HEK293 (cell line): Measurements from ENCODE around the gene TBC1D9B.

ENCODE experiments used
- BCL11A ChIP-seq: fragments of 450-650 bp; formaldehyde crosslinking; IDR thresholded peaks from 2 replicates; pipeline ENCODE4 v1.5.1; 2016; ENCODE audit warnings: low read depth, missing biosample characterization, missing genetic modification characterization
- BCL11B ChIP-seq: fragments of 450-650 bp; formaldehyde crosslinking; IDR thresholded peaks from 2 replicates; pipeline ENCODE4 v1.5.1; 2016; ENCODE audit warnings: low read depth, missing biosample characterization, missing genetic modification characterization
- GLI4 ChIP-seq: fragments of 450-650 bp; formaldehyde crosslinking; IDR thresholded peaks from 2 replicates; pipeline ENCODE4 v1.5.1; 2016; ENCODE audit warnings: missing biosample characterization, missing genetic modification characterization
- KLF7 ChIP-seq: fragments of 450-650 bp; formaldehyde crosslinking; IDR thresholded peaks from 2 replicates; pipeline ENCODE4 v1.5.1; 2016; ENCODE audit warnings: missing biosample characterization, missing genetic modification characterization, borderline replicate concordance
- MZF1 ChIP-seq: fragments of 450-650 bp; formaldehyde crosslinking; IDR thresholded peaks from 2 replicates; pipeline ENCODE4 v1.5.1; 2017; ENCODE audit warnings: missing biosample characterization, missing genetic modification characterization, borderline replicate concordance
- RBAK ChIP-seq: fragments of 450-650 bp; formaldehyde crosslinking; IDR thresholded peaks from 2 replicates; pipeline ENCODE4 v1.5.1; 2016; ENCODE audit warnings: missing biosample characterization, missing genetic modification characterization
- SCRT1 ChIP-seq: fragments of 450-650 bp; formaldehyde crosslinking; IDR thresholded peaks from 2 replicates; pipeline ENCODE4 v1.5.1; 2016; ENCODE audit warnings: missing biosample characterization, missing genetic modification characterization, borderline replicate concordance
- SCRT2 ChIP-seq: fragments of 450-650 bp; formaldehyde crosslinking; IDR thresholded peaks from 2 replicates; pipeline ENCODE4 v1.5.1; 2016; ENCODE audit warnings: missing biosample characterization, missing genetic modification characterization
- ZBTB17 ChIP-seq: fragments of 450-650 bp; formaldehyde crosslinking; IDR thresholded peaks from 2 replicates; pipeline ENCODE4 v1.5.1; 2016; ENCODE audit warnings: missing biosample characterization, missing genetic modification characterization
- ZFP41 ChIP-seq: fragments of 450-650 bp; formaldehyde crosslinking; IDR thresholded peaks from 2 replicates; pipeline ENCODE4 v1.5.1; 2016; ENCODE audit warnings: missing biosample characterization, missing genetic modification characterization, borderline replicate concordance
- ZNF114 ChIP-seq: fragments of 450-650 bp; formaldehyde crosslinking; IDR thresholded peaks from 2 replicates; pipeline ENCODE4 v1.5.0; 2017; ENCODE audit warnings: missing biosample characterization, missing genetic modification characterization
- ZNF133 ChIP-seq: fragments of 450-650 bp; formaldehyde crosslinking; IDR thresholded peaks from 2 replicates; pipeline ENCODE4 v1.5.1; 2016; ENCODE audit warnings: missing biosample characterization, missing genetic modification characterization
- ZNF146 ChIP-seq: fragments of 450-650 bp; formaldehyde crosslinking; IDR thresholded peaks from 2 replicates; pipeline ENCODE4 v1.5.1; 2016; ENCODE audit warnings: missing biosample characterization, missing genetic modification characterization
- ZNF157 ChIP-seq: fragments of 450-650 bp; formaldehyde crosslinking; IDR thresholded peaks from 2 replicates; pipeline ENCODE4 v1.5.1; 2016; ENCODE audit warnings: missing biosample characterization, missing genetic modification characterization
- ZNF174 ChIP-seq: fragments of 450-650 bp; formaldehyde crosslinking; IDR thresholded peaks from 2 replicates; pipeline ENCODE4 v1.5.0; 2017; ENCODE audit warnings: missing biosample characterization, mild to moderate bottlenecking, missing genetic modification characterization
- ZNF311 ChIP-seq: fragments of 450-650 bp; formaldehyde crosslinking; IDR thresholded peaks from 2 replicates; pipeline ENCODE4 v1.5.1; 2017; ENCODE audit warnings: missing biosample characterization, missing genetic modification characterization, borderline replicate concordance
- ZNF324 ChIP-seq: fragments of 450-650 bp; formaldehyde crosslinking; IDR thresholded peaks from 2 replicates; pipeline ENCODE4 v1.5.1; 2016; ENCODE audit warnings: missing biosample characterization, missing genetic modification characterization
- ZNF423 ChIP-seq: fragments of 450-650 bp; formaldehyde crosslinking; IDR thresholded peaks from 2 replicates; pipeline ENCODE4 v1.5.1; 2016; ENCODE audit warnings: missing biosample characterization, missing genetic modification characterization
- ZNF548 ChIP-seq: fragments of 450-650 bp; formaldehyde crosslinking; IDR thresholded peaks from 2 replicates; pipeline ENCODE4 v1.5.1; 2016; ENCODE audit warnings: missing biosample characterization, missing genetic modification characterization
- ZNF621 ChIP-seq: fragments of 450-650 bp; formaldehyde crosslinking; IDR thresholded peaks from 2 replicates; pipeline ENCODE4 v1.5.1; 2017; ENCODE audit warnings: missing biosample characterization, missing genetic modification characterization
- ZNF664 ChIP-seq: fragments of 450-650 bp; formaldehyde crosslinking; IDR thresholded peaks from 2 replicates; pipeline ENCODE4 v1.5.1; 2016; ENCODE audit warnings: missing biosample characterization, missing genetic modification characterization
- ZNF768 ChIP-seq: fragments of 450-650 bp; formaldehyde crosslinking; IDR thresholded peaks from 2 replicates; pipeline ENCODE4 v1.5.1; 2018; ENCODE audit warnings: missing biosample characterization, mild to moderate bottlenecking, missing genetic modification characterization
- ZSCAN16 ChIP-seq: fragments of 450-650 bp; formaldehyde crosslinking; IDR thresholded peaks from 2 replicates; pipeline ENCODE4 v1.5.1; 2016; ENCODE audit warnings: missing biosample characterization, missing genetic modification characterization
- ZXDB ChIP-seq: fragments of 450-650 bp; formaldehyde crosslinking; IDR thresholded peaks from 2 replicates; pipeline ENCODE4 v1.5.1; 2016; ENCODE audit warnings: missing biosample characterization, missing genetic modification characterization
- TF ChIP-seq, protein P1 (sequence below): fragments of 450-650 bp; formaldehyde crosslinking; IDR thresholded peaks from 2 replicates; pipeline ENCODE4 v1.5.0; 2017; ENCODE audit warnings: missing biosample characterization, missing genetic modification characterization, borderline replicate concordance
- TF ChIP-seq, protein P2 (sequence below): fragments of 450-650 bp; formaldehyde crosslinking; IDR thresholded peaks from 2 replicates; pipeline ENCODE4 v1.5.1; 2017; ENCODE audit warnings: missing biosample characterization, missing genetic modification characterization
- TF ChIP-seq, protein P3 (sequence below): fragments of 450-650 bp; formaldehyde crosslinking; IDR thresholded peaks from 2 replicates; pipeline ENCODE4 v1.5.1; 2016; ENCODE audit warnings: missing biosample characterization, missing genetic modification characterization
- TF ChIP-seq, protein P4 (sequence below): fragments of 450-650 bp; formaldehyde crosslinking; IDR thresholded peaks from 2 replicates; pipeline ENCODE4 v1.5.1; 2016; ENCODE audit warnings: missing biosample characterization, missing genetic modification characterization
- TF ChIP-seq, protein P5 (sequence below): fragments of 450-650 bp; formaldehyde crosslinking; IDR thresholded peaks from 2 replicates; pipeline ENCODE4; 2016; ENCODE audit warnings: missing biosample characterization, missing genetic modification characterization
- TF ChIP-seq, protein P6 (sequence below): sonication (generic); formaldehyde crosslinking; IDR thresholded peaks from 2 replicates; pipeline ENCODE4 v1.8.1; 2022; ENCODE audit warnings: mild to moderate bottlenecking, moderate library complexity, missing genetic modification reagents

Gene TBC1D9B

DNA sequence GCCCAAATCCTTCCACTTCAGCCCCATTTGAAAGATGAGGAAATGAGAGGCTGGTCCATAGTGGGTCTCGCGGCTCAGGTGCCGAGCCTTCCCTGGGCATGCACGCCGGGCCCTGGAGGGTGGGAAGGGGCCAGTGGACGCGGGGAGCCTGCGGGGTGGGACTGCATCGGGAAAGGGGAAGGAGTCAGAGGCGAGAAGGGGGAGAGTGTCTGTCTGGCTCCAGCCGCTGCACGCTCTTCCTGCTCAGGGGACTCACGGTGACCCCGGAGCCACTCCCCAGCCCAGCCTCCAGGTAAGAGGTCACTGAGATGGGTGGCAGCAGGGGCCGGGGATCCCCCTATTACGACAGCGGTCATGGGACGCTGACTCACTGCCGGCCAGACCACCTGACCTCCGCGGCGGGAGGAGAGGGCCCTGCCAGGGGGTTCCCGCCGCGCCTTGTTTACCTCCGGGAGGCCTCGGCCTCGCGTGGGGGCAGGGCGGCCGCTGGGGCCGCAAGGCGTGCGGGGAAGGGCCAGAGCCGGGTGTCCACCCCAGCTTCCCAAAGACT is 88.9 kb downstream of the TBC1D9B start (continued):
- TF ChIP-seq, protein P1, sequence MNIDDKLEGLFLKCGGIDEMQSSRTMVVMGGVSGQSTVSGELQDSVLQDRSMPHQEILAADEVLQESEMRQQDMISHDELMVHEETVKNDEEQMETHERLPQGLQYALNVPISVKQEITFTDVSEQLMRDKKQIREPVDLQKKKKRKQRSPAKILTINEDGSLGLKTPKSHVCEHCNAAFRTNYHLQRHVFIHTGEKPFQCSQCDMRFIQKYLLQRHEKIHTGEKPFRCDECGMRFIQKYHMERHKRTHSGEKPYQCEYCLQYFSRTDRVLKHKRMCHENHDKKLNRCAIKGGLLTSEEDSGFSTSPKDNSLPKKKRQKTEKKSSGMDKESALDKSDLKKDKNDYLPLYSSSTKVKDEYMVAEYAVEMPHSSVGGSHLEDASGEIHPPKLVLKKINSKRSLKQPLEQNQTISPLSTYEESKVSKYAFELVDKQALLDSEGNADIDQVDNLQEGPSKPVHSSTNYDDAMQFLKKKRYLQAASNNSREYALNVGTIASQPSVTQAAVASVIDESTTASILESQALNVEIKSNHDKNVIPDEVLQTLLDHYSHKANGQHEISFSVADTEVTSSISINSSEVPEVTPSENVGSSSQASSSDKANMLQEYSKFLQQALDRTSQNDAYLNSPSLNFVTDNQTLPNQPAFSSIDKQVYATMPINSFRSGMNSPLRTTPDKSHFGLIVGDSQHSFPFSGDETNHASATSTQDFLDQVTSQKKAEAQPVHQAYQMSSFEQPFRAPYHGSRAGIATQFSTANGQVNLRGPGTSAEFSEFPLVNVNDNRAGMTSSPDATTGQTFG = no peak
- TF ChIP-seq ZNF621 (tag by site-specific recombination) (no peak), ZXDB (peak; percentile 99), ZNF133 (tag by site-specific recombination) (no peak), ZNF664 (tag by site-specific recombination) (no peak), SCRT2 (tag by site-specific recombination) (no peak), MZF1 (peak; percentile 90), ZNF146 (tag by site-specific recombination) (0 out of 2 replicates have a peak, but pooled peaks have one; percentile 26), ZNF114 (tag by site-specific recombination) (no peak), ZNF768 (tag by site-specific recombination) (no peak), SCRT1 (no peak), ZNF548 (tag by site-specific recombination) (no peak), ZNF311 (tag by site-specific recombination) (no peak), BCL11B (tag by site-specific recombination) (peak; percentile 93), ZFP41 (tag by site-specific recombination) (no peak), RBAK (no peak), ZNF157 (tag by site-specific recombination) (no peak), GLI4 (no peak), ZBTB17 (tag by site-specific recombination) (no peak), ZNF324 (tag by site-specific recombination) (peak; percentile 93), ZNF174 (tag by site-specific recombination) (no peak), ZSCAN16 (tag by site-specific recombination) (no peak), KLF7 (tag by site-specific recombination) (peak; percentile 89), ZNF423 (tag by site-specific recombination) (0 out of 2 replicates have a peak, but pooled peaks have one; percentile 47), BCL11A (peak; percentile 99)
- TF ChIP-seq, protein P2, sequence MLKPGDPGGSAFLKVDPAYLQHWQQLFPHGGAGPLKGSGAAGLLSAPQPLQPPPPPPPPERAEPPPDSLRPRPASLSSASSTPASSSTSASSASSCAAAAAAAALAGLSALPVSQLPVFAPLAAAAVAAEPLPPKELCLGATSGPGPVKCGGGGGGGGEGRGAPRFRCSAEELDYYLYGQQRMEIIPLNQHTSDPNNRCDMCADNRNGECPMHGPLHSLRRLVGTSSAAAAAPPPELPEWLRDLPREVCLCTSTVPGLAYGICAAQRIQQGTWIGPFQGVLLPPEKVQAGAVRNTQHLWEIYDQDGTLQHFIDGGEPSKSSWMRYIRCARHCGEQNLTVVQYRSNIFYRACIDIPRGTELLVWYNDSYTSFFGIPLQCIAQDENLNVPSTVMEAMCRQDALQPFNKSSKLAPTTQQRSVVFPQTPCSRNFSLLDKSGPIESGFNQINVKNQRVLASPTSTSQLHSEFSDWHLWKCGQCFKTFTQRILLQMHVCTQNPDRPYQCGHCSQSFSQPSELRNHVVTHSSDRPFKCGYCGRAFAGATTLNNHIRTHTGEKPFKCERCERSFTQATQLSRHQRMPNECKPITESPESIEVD (tag by site-specific recombination) = peak; percentile 13; the same call in 1 of the 2 replicates
- TF ChIP-seq, protein P3, sequence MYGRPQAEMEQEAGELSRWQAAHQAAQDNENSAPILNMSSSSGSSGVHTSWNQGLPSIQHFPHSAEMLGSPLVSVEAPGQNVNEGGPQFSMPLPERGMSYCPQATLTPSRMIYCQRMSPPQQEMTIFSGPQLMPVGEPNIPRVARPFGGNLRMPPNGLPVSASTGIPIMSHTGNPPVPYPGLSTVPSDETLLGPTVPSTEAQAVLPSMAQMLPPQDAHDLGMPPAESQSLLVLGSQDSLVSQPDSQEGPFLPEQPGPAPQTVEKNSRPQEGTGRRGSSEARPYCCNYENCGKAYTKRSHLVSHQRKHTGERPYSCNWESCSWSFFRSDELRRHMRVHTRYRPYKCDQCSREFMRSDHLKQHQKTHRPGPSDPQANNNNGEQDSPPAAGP (tag by site-specific recombination) = peak; percentile 94
- TF ChIP-seq, protein P4, sequence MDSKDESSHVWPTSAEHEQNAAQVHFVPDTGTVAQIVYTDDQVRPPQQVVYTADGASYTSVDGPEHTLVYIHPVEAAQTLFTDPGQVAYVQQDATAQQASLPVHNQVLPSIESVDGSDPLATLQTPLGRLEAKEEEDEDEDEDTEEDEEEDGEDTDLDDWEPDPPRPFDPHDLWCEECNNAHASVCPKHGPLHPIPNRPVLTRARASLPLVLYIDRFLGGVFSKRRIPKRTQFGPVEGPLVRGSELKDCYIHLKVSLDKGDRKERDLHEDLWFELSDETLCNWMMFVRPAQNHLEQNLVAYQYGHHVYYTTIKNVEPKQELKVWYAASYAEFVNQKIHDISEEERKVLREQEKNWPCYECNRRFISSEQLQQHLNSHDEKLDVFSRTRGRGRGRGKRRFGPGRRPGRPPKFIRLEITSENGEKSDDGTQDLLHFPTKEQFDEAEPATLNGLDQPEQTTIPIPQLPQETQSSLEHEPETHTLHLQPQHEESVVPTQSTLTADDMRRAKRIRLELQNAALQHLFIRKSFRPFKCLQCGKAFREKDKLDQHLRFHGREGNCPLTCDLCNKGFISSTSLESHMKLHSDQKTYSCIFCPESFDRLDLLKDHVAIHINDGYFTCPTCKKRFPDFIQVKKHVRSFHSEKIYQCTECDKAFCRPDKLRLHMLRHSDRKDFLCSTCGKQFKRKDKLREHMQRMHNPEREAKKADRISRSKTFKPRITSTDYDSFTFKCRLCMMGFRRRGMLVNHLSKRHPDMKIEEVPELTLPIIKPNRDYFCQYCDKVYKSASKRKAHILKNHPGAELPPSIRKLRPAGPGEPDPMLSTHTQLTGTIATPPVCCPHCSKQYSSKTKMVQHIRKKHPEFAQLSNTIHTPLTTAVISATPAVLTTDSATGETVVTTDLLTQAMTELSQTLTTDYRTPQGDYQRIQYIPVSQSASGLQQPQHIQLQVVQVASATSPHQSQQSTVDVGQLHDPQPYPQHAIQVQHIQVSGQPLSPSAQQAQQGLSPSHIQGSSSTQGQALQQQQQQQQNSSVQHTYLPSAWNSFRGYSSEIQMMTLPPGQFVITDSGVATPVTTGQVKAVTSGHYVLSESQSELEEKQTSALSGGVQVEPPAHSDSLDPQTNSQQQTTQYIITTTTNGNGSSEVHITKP (tag by site-specific recombination) = peak; percentile 96
- TF ChIP-seq, protein P5, sequence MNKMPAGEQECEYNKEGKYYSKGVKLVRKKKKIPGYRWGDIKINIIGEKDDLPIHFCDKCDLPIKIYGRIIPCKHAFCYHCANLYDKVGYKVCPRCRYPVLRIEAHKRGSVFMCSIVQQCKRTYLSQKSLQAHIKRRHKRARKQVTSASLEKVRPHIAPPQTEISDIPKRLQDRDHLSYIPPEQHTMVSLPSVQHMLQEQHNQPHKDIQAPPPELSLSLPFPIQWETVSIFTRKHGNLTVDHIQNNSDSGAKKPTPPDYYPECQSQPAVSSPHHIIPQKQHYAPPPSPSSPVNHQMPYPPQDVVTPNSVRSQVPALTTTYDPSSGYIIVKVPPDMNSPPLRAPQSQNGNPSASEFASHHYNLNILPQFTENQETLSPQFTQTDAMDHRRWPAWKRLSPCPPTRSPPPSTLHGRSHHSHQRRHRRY = no peak
- TF ChIP-seq, protein P6, sequence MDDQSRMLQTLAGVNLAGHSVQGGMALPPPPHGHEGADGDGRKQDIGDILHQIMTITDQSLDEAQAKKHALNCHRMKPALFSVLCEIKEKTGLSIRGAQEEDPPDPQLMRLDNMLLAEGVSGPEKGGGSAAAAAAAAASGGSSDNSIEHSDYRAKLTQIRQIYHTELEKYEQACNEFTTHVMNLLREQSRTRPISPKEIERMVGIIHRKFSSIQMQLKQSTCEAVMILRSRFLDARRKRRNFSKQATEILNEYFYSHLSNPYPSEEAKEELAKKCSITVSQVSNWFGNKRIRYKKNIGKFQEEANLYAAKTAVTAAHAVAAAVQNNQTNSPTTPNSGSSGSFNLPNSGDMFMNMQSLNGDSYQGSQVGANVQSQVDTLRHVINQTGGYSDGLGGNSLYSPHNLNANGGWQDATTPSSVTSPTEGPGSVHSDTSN (CRISPR knock-in tag) = 0 out of 2 replicates have a peak, but pooled peaks have one; percentile 29
